ENCODE measurements around the gene NAA15.
"Not testable (repeated sequence)": the region's sequence is repeated elsewhere in the genome, so short reads cannot be mapped to it uniquely, and the experiment has no call there.

The NAA15 gene

GRCh38 chr4:139312552-139313332 is 11.4 kb downstream of the NAA15 start:
- no peak for TF ChIP-seq CTCF (IDR thresholded peaks at IDR 0.05; ENCODE audit: borderline replicate concordance, insufficient read depth, low read depth, low read length)
- H3K4me3 ChIP-seq (ENCODE audit: low read depth, low read length): no peak overlapping the region

GRCh38 chr4:139313414-139313813 is 12.1 kb downstream of the NAA15 start:
- H3K4me3 ChIP-seq (ENCODE audit: low read depth, low read length): not testable (repeated sequence)

- TF ChIP-seq CTCF (IDR thresholded peaks at IDR 0.05; ENCODE audit: borderline replicate concordance, insufficient read depth, low read depth, low read length): no peak
- H3K4me3 ChIP-seq (ENCODE audit: low read depth, low read length): no peak overlapping the region
These were observed 12.9 kb downstream of the NAA15 start for GRCh38 chr4:139314047-139314800.

- no peak for TF ChIP-seq CTCF (IDR thresholded peaks at IDR 0.05; ENCODE audit: borderline replicate concordance, insufficient read depth, low read depth, low read length)
- no peak overlapping the region for H3K4me3 ChIP-seq (ENCODE audit: low read depth, low read length)
These were observed 13.9 kb downstream of the NAA15 start for GRCh38 chr4:139315221-139315675.

GRCh38 chr4:139316733-139317132 is 15.4 kb downstream of the NAA15 start:
- no peak for TF ChIP-seq CTCF (IDR thresholded peaks at IDR 0.05; ENCODE audit: borderline replicate concordance, insufficient read depth, low read depth, low read length)

GRCh38 chr4:139317635-139318034 is 16.3 kb downstream of the NAA15 start:
- TF ChIP-seq CTCF (IDR thresholded peaks at IDR 0.05; ENCODE audit: borderline replicate concordance, insufficient read depth, low read depth, low read length): no peak
- H3K4me3 ChIP-seq (ENCODE audit: low read depth, low read length): no peak overlapping the region

More at GRCh38 chr4:139316733-139317132, 15.4 kb downstream of the NAA15 start:
- H3K4me3 ChIP-seq (ENCODE audit: low read depth, low read length): no peak overlapping the region

DNA sequence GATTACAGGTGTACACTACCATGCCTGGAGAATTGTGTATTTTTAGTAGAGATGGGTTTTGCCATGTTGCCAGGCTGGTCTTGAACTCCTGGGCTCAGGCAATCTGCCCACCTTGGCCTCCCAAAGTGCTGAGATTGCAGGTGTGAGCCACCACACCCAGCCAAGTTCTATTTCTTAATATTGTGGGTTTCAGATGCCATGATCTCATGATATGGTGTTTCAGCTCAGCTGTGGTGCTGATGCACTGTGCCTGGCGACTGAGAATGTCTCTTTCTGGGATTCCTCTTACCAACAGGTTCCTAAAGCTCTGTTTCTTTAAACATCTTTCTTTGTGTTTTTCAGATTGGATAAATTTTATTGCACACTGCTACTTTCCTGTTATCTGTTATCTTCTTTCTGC is 18.3 kb downstream of the NAA15 start:
- H3K4me3 ChIP-seq (ENCODE audit: low read depth, low read length): no peak overlapping the region
- no peak for TF ChIP-seq CTCF (IDR thresholded peaks at IDR 0.05; ENCODE audit: borderline replicate concordance, insufficient read depth, low read depth, low read length)

DNA sequence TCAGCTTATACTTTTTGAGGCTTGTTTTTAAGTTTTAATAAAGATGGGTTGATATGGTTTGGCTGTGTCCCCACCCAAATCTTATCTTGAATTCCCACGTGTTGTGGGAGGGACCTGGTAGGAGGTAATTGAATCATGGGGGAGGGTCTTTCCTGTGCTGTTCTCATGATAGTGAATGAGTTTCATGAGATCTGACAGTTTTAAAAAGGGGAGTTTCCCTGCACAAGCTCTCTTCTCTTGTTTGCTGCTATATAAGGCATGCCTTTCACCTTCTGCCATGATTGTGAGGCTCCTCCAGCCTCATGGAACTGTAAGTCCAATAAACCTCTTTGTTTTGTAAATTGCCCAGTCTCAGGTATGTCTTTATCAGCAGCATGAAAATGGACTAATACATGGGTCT is 20.8 kb downstream of the NAA15 start:
- not testable (repeated sequence) for H3K4me3 ChIP-seq (ENCODE audit: low read depth, low read length)

DNA sequence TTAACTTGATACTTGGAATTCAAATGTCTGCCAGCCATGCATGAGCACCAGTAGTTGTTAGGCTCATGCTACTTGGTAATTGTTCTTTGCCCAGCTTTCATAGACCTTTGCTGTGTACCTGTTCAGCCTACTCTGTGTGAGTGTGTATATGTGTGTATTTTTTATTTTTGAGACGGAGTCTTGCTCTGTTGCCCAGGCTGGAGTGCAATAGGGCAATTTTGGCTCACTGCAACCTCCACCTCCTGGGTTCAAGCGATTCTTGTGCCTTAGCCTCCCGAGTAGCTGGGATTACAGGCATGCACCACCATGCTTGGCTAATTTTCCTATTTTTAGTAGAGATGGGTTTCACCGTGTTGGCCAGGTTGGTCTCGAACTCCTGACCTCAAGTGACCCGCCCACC is 21.2 kb downstream of the NAA15 start:
- not testable (repeated sequence) for H3K4me3 ChIP-seq (ENCODE audit: low read depth, low read length)

Measured in GM12875 (cell line).